Measurements from ENCODE around the gene ASF1B.

Gene ASF1B

GRCh38 chr19:14177496-14178074 lies 41.2 kb upstream of the ASF1B start:
- H3K4me1 ChIP-seq (ENCODE audit: insufficient read depth, insufficient read length) = peaks cover 8% of the 10 kb centered on the region
- no peak overlapping the region for H3K9ac ChIP-seq (ENCODE audit: insufficient read length, low read depth)
- H3K27me3 ChIP-seq (ENCODE audit: insufficient read depth, insufficient read length) = no peaks in the 10 kb centered on the region
- no peak overlapping the region for H3K4me3 ChIP-seq (ENCODE audit: insufficient read length, low read depth)
- peaks cover 34% of the 10 kb centered on the region for H3K36me3 ChIP-seq (ENCODE audit: insufficient read depth, insufficient read length, low read length)
- H3K9me3 ChIP-seq (ENCODE audit: insufficient read depth, low read length) = no peaks in the 10 kb centered on the region
- DNase-seq (ENCODE audit: low read depth, low spot score) = no peak
- TF ChIP-seq SUZ12 (IDR thresholded peaks at IDR 0.05; ENCODE audit: extremely low read depth, insufficient read depth, insufficient read length) (no peak), YY1 (IDR thresholded peaks at IDR 0.05; ENCODE audit: insufficient read depth, insufficient read length) (no peak), ZNF274 (IDR thresholded peaks at IDR 0.05; ENCODE audit: low read depth, low read length) (no peak)

- no peaks in the 10 kb centered on the region for H3K27me3 ChIP-seq (ENCODE audit: insufficient read depth, insufficient read length)
- DNase-seq (ENCODE audit: low read depth, low spot score) = no peak
- peaks cover 8% of the 10 kb centered on the region for H3K4me1 ChIP-seq (ENCODE audit: insufficient read depth, insufficient read length)
- no peaks in the 10 kb centered on the region for H3K9me3 ChIP-seq (ENCODE audit: insufficient read depth, low read length)
- H3K36me3 ChIP-seq (ENCODE audit: insufficient read depth, insufficient read length, low read length) = peaks cover 47% of the 10 kb centered on the region
- H3K4me3 ChIP-seq (ENCODE audit: insufficient read length, low read depth) = no peak overlapping the region
- TF ChIP-seq YY1 (IDR thresholded peaks at IDR 0.05; ENCODE audit: insufficient read depth, insufficient read length) (no peak), SUZ12 (IDR thresholded peaks at IDR 0.05; ENCODE audit: extremely low read depth, insufficient read depth, insufficient read length) (no peak), ZNF274 (IDR thresholded peaks at IDR 0.05; ENCODE audit: low read depth, low read length) (no peak)
- H3K9ac ChIP-seq (ENCODE audit: insufficient read length, low read depth) = no peak overlapping the region
Measured at GRCh38 chr19:14175351-14175792, 39.0 kb upstream of the ASF1B start.

- H3K27me3 ChIP-seq (ENCODE audit: insufficient read depth, insufficient read length) = no peaks in the 10 kb centered on the region
- no peak for TF ChIP-seq ZNF274 (IDR thresholded peaks at IDR 0.05; ENCODE audit: low read depth, low read length)
- TF ChIP-seq YY1 (IDR thresholded peaks at IDR 0.05; ENCODE audit: insufficient read depth, insufficient read length) = no peak
- TF ChIP-seq SUZ12 (IDR thresholded peaks at IDR 0.05; ENCODE audit: extremely low read depth, insufficient read depth, insufficient read length) = no peak
- no peak for DNase-seq (ENCODE audit: low read depth, low spot score)
- no peaks in the 10 kb centered on the region for H3K9me3 ChIP-seq (ENCODE audit: insufficient read depth, low read length)
- no peak overlapping the region for H3K9ac ChIP-seq (ENCODE audit: insufficient read length, low read depth)
- H3K36me3 ChIP-seq (ENCODE audit: insufficient read depth, insufficient read length, low read length) = peaks cover 51% of the 10 kb centered on the region
- H3K4me1 ChIP-seq (ENCODE audit: insufficient read depth, insufficient read length) = peaks cover 8% of the 10 kb centered on the region
- no peak overlapping the region for H3K4me3 ChIP-seq (ENCODE audit: insufficient read length, low read depth)
Measured at GRCh38 chr19:14174883-14175282, 38.5 kb upstream of the ASF1B start.

- no peaks in the 10 kb centered on the region for H3K27me3 ChIP-seq (ENCODE audit: insufficient read depth, insufficient read length)
- H3K4me3 ChIP-seq (ENCODE audit: insufficient read length, low read depth) = no peak overlapping the region
- H3K36me3 ChIP-seq (ENCODE audit: insufficient read depth, insufficient read length, low read length) = peaks cover 50% of the 10 kb centered on the region
- peaks cover 28% of the 10 kb centered on the region for H3K4me1 ChIP-seq (ENCODE audit: insufficient read depth, insufficient read length)
- H3K9me3 ChIP-seq (ENCODE audit: insufficient read depth, low read length) = no peaks in the 10 kb centered on the region
- no peak for TF ChIP-seq ZNF274 (IDR thresholded peaks at IDR 0.05; ENCODE audit: low read depth, low read length)
- no peak for DNase-seq (ENCODE audit: low read depth, low spot score)
- peak overlapping the region; percentile 27 for H3K9ac ChIP-seq (ENCODE audit: insufficient read length, low read depth)
Measured at GRCh38 chr19:14168993-14169392, 32.6 kb upstream of the ASF1B start.

- TF ChIP-seq ZNF274 (IDR thresholded peaks at IDR 0.05; ENCODE audit: low read depth, low read length) = no peak
- no peak for TF ChIP-seq SUZ12 (IDR thresholded peaks at IDR 0.05; ENCODE audit: extremely low read depth, insufficient read depth, insufficient read length)
- no peak for TF ChIP-seq YY1 (IDR thresholded peaks at IDR 0.05; ENCODE audit: insufficient read depth, insufficient read length)
- Histone ChIP-seq H3K9me3 (ENCODE audit: insufficient read depth, low read length) (no peaks in the 10 kb centered on the region), H3K36me3 (ENCODE audit: insufficient read depth, insufficient read length, low read length) (peaks cover 50% of the 10 kb centered on the region), H3K27me3 (ENCODE audit: insufficient read depth, insufficient read length) (no peaks in the 10 kb centered on the region), H3K4me1 (ENCODE audit: insufficient read depth, insufficient read length) (peaks cover 32% of the 10 kb centered on the region), H3K4me3 (ENCODE audit: insufficient read length, low read depth) (no peak overlapping the region), H3K9ac (ENCODE audit: insufficient read length, low read depth) (peak overlapping the region; percentile 50)
- no peak for DNase-seq (ENCODE audit: low read depth, low spot score)
Measured at GRCh38 chr19:14168259-14168972, 32.0 kb upstream of the ASF1B start.

GRCh38 chr19:14167576-14168138 lies 31.3 kb upstream of the ASF1B start:
- H3K4me3 ChIP-seq (ENCODE audit: insufficient read length, low read depth) = no peak overlapping the region
- H3K36me3 ChIP-seq (ENCODE audit: insufficient read depth, insufficient read length, low read length) = peaks cover 49% of the 10 kb centered on the region
- H3K27me3 ChIP-seq (ENCODE audit: insufficient read depth, insufficient read length) = no peaks in the 10 kb centered on the region
- no peak for TF ChIP-seq YY1 (IDR thresholded peaks at IDR 0.05; ENCODE audit: insufficient read depth, insufficient read length)
- no peak for TF ChIP-seq SUZ12 (IDR thresholded peaks at IDR 0.05; ENCODE audit: extremely low read depth, insufficient read depth, insufficient read length)
- no peak for TF ChIP-seq ZNF274 (IDR thresholded peaks at IDR 0.05; ENCODE audit: low read depth, low read length)
- no peaks in the 10 kb centered on the region for H3K9me3 ChIP-seq (ENCODE audit: insufficient read depth, low read length)
- no peak for DNase-seq (ENCODE audit: low read depth, low spot score)
- H3K4me1 ChIP-seq (ENCODE audit: insufficient read depth, insufficient read length) = peaks cover 31% of the 10 kb centered on the region
- peak overlapping the region; percentile 50 for H3K9ac ChIP-seq (ENCODE audit: insufficient read length, low read depth)

GRCh38 chr19:14166999-14167575 lies 30.7 kb upstream of the ASF1B start:
- Histone ChIP-seq H3K4me3 (ENCODE audit: insufficient read length, low read depth) (no peak overlapping the region), H3K27me3 (ENCODE audit: insufficient read depth, insufficient read length) (no peaks in the 10 kb centered on the region), H3K36me3 (ENCODE audit: insufficient read depth, insufficient read length, low read length) (peaks cover 50% of the 10 kb centered on the region), H3K9me3 (ENCODE audit: insufficient read depth, low read length) (no peaks in the 10 kb centered on the region), H3K4me1 (ENCODE audit: insufficient read depth, insufficient read length) (peaks cover 31% of the 10 kb centered on the region), H3K9ac (ENCODE audit: insufficient read length, low read depth) (peak overlapping the region; percentile 32)
- TF ChIP-seq YY1 (IDR thresholded peaks at IDR 0.05; ENCODE audit: insufficient read depth, insufficient read length) (no peak), ZNF274 (IDR thresholded peaks at IDR 0.05; ENCODE audit: low read depth, low read length) (no peak), SUZ12 (IDR thresholded peaks at IDR 0.05; ENCODE audit: extremely low read depth, insufficient read depth, insufficient read length) (no peak)
- no peak for DNase-seq (ENCODE audit: low read depth, low spot score)

All from NT2/D1 (cell line).